BLaER1 treated with 17β-estradiol and CSF1 and Interleukin-3, amounts not matched to agents 10 nM and 100 nM (cell line): Measurements from ENCODE around the gene TARBP1.

Experiments used
- H3K27ac ChIP-seq, 11 experiments: shearing (Covaris generic); formaldehyde crosslinking; 2 replicates each; pipeline ENCODE4 v1.8.1; 2022
- H3K27me3 ChIP-seq, 11 experiments: shearing (Covaris generic); formaldehyde crosslinking; 2 replicates each; pipeline ENCODE4 v1.8.1; 2022
- H3K36me3 ChIP-seq, 11 experiments: shearing (Covaris generic); formaldehyde crosslinking; 2 replicates each; pipeline ENCODE4 v1.8.1; 2022
- H3K4me1 ChIP-seq, 10 experiments: shearing (Covaris generic); formaldehyde crosslinking; 2 replicates each; pipeline ENCODE4 v1.8.1; 2022
- H3K4me2 ChIP-seq, 11 experiments: shearing (Covaris generic); formaldehyde crosslinking; 2 replicates each; pipeline ENCODE4 v1.8.1; 2022
- H3K4me3 ChIP-seq, 10 experiments: shearing (Covaris generic); formaldehyde crosslinking; 2 replicates each; pipeline ENCODE4 v1.8.1; 2022
- H3K9ac ChIP-seq, 11 experiments: shearing (Covaris generic); formaldehyde crosslinking; 2 replicates each; pipeline ENCODE4 v1.8.1; 2022
- H3K9me3 ChIP-seq, 11 experiments: shearing (Covaris generic); formaldehyde crosslinking; replicated peaks in 1 of 11; 2 replicates each; pipeline ENCODE4 v1.8.1; 2022
- H4K20me1 ChIP-seq, 11 experiments: shearing (Covaris generic); formaldehyde crosslinking; 2 replicates each; pipeline ENCODE4 v1.8.1; 2022
- Cebpa-rat ChIP-seq, 11 experiments: shearing (Covaris generic); IDR thresholded peaks; 2 replicates each; pipeline ENCODE4 v1.8.1; 2022

TARBP1 gene

DNA sequence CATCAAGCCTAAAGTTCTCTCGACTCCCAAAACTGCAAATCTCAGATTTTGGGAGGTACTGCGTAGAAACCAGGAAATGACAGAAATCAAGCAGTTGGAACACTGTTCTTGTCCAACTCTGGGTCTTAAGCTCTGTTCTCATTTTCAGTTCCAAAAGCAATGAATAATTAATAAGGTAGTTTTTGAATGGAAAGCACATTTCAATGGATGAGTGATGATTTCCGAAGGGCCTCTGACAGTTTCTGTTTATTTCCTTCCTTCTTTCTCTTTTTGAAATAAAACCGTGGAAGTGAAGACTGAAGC, 20.9 kb upstream of the TARBP1 start:
- Histone ChIP-seq H4K20me1 (no peaks in the 10 kb centered on the region), H3K4me2 (peak overlapping the region; percentile 71 to 91 (median 85)), H3K9me3 (peaks cover 10 to 20% (median 16%) of the 10 kb centered on the region in 11 experiments; a peak in 21 of 22 replicates), H3K27me3 (no peaks in the 10 kb centered on the region), H3K27ac (peak overlapping the region; percentile 73 to 90 (median 85)), H3K9ac (peak overlapping the region; percentile 56 to 79 (median 73); a peak in 21 of 22 replicates), H3K4me3 (peak overlapping the region in 9 of 10 experiments; percentile 2 to 41 (median 25); a peak in 11 of 20 replicates), H3K36me3 (no peaks in the 10 kb centered on the region), H3K4me1 (peaks cover 56 to 77% (median 71%) of the 10 kb centered on the region in 10 experiments)
- TF ChIP-seq Cebpa-rat (IDR thresholded peaks at IDR 0.05) = no peak

DNA sequence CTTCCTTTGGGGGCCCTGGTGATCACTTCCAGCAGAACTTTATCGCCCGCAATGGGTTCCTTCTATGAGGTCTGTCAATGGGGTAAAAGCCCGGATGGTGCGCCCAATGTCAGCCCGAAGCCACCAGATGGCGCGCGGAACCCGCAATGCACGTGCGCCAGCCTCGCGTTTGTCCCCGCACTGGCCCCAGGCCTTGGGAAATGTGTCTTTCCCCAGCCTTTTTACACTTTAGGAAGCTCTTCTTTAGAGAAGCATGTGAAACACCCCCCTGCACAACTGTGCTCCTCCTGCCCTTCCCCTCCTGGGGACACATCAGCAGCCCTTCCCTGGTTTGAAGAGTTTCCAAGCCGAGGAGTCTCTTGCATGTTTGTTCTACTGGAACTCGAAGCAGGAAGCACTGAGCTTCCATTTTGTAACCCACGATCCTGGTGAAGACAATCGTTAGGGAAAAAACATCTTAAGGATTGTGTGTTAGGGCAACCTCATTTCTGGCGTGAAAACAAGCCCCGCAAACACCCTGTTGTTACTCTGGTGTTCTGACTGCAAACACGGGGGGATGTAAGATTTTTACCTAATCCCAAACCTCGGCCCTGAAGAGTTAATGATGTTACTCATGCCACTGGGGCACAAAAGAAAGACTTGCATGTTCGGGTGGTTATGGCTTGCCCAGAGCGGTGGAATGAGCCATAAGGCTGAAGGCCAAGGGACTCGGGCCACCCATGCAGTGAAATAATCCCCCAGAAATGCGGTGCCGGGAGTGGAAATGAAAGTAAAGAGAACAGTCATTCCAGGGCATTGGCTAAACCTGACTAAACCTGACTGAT, 20.4 kb upstream of the TARBP1 start:
- no peaks in the 10 kb centered on the region for H3K27me3 ChIP-seq
- H3K4me2 ChIP-seq = peak overlapping the region; percentile 71 to 91 (median 85)
- no peak for TF ChIP-seq Cebpa-rat (IDR thresholded peaks at IDR 0.05)
- H4K20me1 ChIP-seq = no peaks in the 10 kb centered on the region
- H3K4me1 ChIP-seq = peaks cover 62 to 82% (median 76%) of the 10 kb centered on the region in 10 experiments
- H3K9ac ChIP-seq = peak overlapping the region; percentile 56 to 79 (median 73); a peak in 21 of 22 replicates
- H3K4me3 ChIP-seq = peak overlapping the region in 9 of 10 experiments; percentile 2 to 42 (median 25); a peak in 11 of 20 replicates
- H3K27ac ChIP-seq = peak overlapping the region; percentile 73 to 90 (median 85)
- no peaks in the 10 kb centered on the region for H3K36me3 ChIP-seq
- H3K9me3 ChIP-seq = peaks cover 5 to 14% (median 10%) of the 10 kb centered on the region in 11 experiments; a peak in 20 of 22 replicates

DNA sequence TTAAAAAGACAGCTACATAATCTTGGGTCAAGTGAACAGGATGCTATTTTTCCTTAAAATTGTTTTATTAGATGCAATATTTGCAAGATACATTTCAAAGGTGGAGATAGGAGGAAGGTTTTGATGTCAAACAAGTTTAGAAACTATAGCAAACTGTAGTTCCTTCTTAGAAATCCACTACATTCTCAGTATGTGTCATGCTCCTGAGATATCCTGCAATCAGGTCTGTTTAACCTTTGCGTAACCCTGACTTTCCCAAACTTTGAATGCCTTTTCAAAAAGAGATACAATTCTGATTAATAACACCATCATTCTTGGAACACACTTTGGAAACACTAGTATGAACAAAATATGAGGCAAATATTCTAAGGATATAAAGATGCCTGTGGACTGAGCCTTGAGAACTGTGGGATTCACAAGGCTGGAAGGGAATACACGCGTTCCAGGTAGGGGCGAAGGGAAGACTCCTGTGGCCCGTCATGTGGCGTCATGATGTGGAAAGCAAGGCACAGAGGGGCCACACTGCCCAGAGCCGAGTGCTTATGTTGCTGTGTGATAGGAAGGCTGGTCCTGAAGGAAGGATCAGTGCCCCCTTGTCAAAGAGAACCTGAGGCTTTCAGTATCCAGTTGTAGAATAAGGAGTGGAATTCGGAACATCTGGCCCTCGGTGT, 19.6 kb upstream of the TARBP1 start:
- Histone ChIP-seq H3K9ac (peak overlapping the region; percentile 56 to 79 (median 73); a peak in 20 of 22 replicates), H3K4me3 (peak overlapping the region in 1 of 10 experiments; percentile 42; a peak in 2 of 20 replicates), H3K36me3 (no peaks in the 10 kb centered on the region)

DNA sequence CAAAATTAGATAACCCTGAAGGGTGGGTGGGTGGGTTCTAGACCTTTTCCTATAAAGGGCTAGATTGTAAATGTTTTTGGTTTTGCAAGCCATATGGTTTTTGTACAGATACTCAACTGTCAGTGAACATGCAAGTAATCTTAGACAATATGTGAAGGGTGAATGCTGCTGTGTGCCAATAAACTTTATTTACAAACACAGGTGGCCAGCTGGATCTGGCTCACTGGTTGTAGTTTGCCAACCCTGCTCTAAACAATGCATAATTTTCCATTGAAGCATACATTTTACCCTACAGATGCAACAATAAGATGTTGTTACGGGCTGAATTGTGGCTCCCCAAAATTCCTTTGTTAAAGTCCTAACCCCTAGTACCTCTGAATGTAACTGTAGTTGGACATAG, 18.6 kb upstream of the TARBP1 start:
- Histone ChIP-seq H3K36me3 (no peaks in the 10 kb centered on the region), H3K4me2 (peak overlapping the region in 10 of 11 experiments; percentile 71 to 91 (median 85); a peak in 16 of 22 replicates), H4K20me1 (no peaks in the 10 kb centered on the region), H3K4me3 (no peak overlapping the region), H3K27ac (peak overlapping the region in 7 of 11 experiments; percentile 84 to 90 (median 88); a peak in 13 of 22 replicates), H3K9me3 (no peaks in the 10 kb centered on the region), H3K4me1 (peaks cover 61 to 86% (median 81%) of the 10 kb centered on the region in 10 experiments), H3K27me3 (no peaks in the 10 kb centered on the region), H3K9ac (peak overlapping the region in 3 of 11 experiments; percentile 7 to 79 (median 78); a peak in 4 of 22 replicates)
- no peak for TF ChIP-seq Cebpa-rat (IDR thresholded peaks at IDR 0.05)

More for the DNA sequence above, 19.6 kb upstream of the TARBP1 start:
- Histone ChIP-seq H3K4me2 (peak overlapping the region; percentile 71 to 91 (median 85)), H3K27ac (peak overlapping the region in 10 of 11 experiments; percentile 75 to 90 (median 85); a peak in 19 of 22 replicates), H3K4me1 (peaks cover 64 to 87% (median 80%) of the 10 kb centered on the region in 10 experiments), H3K9me3 (peaks cover 0 to 7% (median 3%) of the 10 kb centered on the region in 11 experiments; a peak in 11 of 22 replicates), H4K20me1 (no peaks in the 10 kb centered on the region), H3K27me3 (no peaks in the 10 kb centered on the region)
- no peak for TF ChIP-seq Cebpa-rat (IDR thresholded peaks at IDR 0.05)

DNA sequence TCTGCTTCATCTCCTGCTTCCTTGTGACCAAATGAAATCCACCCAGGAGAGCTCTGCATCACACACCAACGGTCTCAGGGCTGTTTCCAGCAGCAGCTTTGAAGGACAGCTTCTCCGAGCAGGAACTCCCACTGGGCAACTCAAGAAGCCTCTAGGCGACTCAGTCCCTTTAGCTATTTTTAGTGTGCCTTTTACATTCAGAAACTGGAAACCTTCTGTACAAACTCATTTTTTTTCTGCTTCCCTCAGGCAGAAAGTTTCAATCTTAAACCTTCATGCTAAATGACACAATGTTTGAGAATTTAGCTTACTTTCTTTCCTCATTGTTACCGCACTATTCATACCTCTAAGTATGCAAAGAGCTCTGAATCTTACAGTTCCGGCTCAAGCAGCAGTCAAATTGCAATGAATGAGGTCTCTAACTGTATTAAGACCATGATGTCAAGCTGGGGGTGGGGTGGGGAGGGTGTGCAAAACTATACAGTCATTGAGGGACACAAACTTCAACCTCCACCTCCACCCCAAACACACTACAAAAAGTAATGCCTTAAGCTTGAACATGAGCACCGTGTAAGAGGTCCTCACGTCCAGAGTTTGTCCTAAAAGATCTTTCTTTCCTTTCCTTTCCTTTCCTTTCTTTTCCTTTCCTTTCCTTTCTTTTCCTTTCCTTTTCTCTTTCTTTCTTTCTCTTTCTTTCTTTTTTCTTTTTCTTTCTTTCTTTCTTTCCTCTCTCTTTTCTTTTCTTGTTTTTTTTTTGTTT, 16.4 kb upstream of the TARBP1 start:
- Histone ChIP-seq H3K4me2 (peak overlapping the region; percentile 67 to 83 (median 73)), H3K27me3 (no peaks in the 10 kb centered on the region), H3K4me3 (peak overlapping the region in 5 of 10 experiments; percentile 2 to 31 (median 28); a peak in 3 of 20 replicates)

DNA sequence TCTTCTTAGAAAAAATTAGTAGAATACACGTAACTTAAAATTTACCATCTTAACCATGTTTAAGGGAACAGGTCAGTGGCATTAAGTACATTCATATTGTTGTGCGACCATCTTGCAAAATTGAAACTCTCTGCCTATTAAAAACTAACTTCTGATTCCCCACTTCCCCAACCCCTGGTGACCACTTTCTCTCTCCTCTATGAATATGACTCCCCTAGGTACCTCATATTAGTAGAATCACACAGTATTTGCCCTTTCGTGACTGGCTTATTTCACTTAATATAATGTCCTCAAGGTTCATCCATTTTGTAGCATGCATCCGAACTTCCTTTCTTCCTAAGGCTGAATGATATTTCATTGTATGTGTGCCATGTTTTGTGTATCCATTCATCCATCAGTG, 15.1 kb upstream of the TARBP1 start:
- no peaks in the 10 kb centered on the region for H3K36me3 ChIP-seq
- H3K4me3 ChIP-seq = peak overlapping the region in 1 of 10 experiments; percentile 31; a peak in 1 of 20 replicates
- H3K4me2 ChIP-seq = peak overlapping the region in 10 of 11 experiments; percentile 67 to 83 (median 74); a peak in 15 of 22 replicates
- H3K27me3 ChIP-seq = no peaks in the 10 kb centered on the region
- no peaks in the 10 kb centered on the region for H4K20me1 ChIP-seq
- peaks cover 54 to 89% (median 73%) of the 10 kb centered on the region in 10 experiments for H3K4me1 ChIP-seq
- TF ChIP-seq Cebpa-rat (IDR thresholded peaks at IDR 0.05) = no peak
- H3K9ac ChIP-seq = peak overlapping the region in 2 of 11 experiments; percentile 79 to 80; a peak in 3 of 22 replicates
- peak overlapping the region in 7 of 11 experiments; percentile 63 to 90 (median 71); a peak in 12 of 22 replicates for H3K27ac ChIP-seq
- H3K9me3 ChIP-seq = no peaks in the 10 kb centered on the region

More for the DNA sequence above, 16.4 kb upstream of the TARBP1 start:
- H3K36me3 ChIP-seq = no peaks in the 10 kb centered on the region
- H3K4me1 ChIP-seq = peaks cover 58 to 91% (median 78%) of the 10 kb centered on the region in 10 experiments
- H4K20me1 ChIP-seq = no peaks in the 10 kb centered on the region
- peak in 1 of 11 experiments; percentile 67; a peak in 2 of 22 replicates for TF ChIP-seq Cebpa-rat (IDR thresholded peaks at IDR 0.05)
- peak overlapping the region; percentile 38 to 80 (median 54) for H3K9ac ChIP-seq
- no peaks in the 10 kb centered on the region for H3K9me3 ChIP-seq
- H3K27ac ChIP-seq = peak overlapping the region; percentile 9 to 90 (median 64); a peak in 21 of 22 replicates

DNA sequence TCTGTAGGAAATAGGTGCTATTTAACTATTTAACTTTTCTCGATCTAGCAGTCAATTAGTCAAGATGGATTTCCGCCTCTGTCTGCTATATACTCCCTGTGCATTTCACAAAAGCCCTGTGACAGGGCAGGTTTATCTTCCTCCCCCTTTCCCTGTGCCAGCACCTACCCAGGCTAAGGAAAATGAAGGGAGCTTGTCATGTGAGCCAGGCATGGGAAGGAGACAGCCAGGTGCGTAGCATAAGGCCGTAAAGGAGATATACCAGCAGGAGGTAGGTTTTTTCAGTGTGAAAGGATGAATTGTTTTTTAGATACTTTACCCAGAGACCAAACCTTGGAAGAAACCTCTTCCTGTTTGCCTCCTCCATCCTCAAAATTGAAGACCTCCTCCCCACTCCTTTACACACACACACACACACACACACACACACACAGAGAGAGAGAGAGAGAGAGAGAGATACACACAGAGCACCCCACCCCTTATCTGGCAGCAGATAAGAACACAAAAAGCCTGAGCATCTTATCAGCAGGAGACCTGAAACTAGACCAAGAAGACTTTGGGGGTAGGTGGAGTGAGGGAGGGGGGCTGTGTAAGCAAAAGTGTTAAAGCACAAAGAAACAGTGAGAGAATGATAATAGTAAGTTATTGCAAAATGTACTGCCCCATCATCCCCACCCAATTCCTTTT, 12.0 kb upstream of the TARBP1 start:
- Histone ChIP-seq H3K4me2 (peak overlapping the region in 10 of 11 experiments; percentile 2 to 44 (median 28); a peak in 16 of 22 replicates), H3K27ac (no peak overlapping the region; a peak in 1 of 22 replicates), H3K4me1 (peaks cover 58 to 86% (median 72%) of the 10 kb centered on the region in 10 experiments), H3K9me3 (no peaks in the 10 kb centered on the region), H3K4me3 (no peak overlapping the region), H3K27me3 (no peaks in the 10 kb centered on the region), H4K20me1 (no peaks in the 10 kb centered on the region), H3K9ac (no peak overlapping the region), H3K36me3 (no peaks in the 10 kb centered on the region)
- no peak for TF ChIP-seq Cebpa-rat (IDR thresholded peaks at IDR 0.05)

DNA sequence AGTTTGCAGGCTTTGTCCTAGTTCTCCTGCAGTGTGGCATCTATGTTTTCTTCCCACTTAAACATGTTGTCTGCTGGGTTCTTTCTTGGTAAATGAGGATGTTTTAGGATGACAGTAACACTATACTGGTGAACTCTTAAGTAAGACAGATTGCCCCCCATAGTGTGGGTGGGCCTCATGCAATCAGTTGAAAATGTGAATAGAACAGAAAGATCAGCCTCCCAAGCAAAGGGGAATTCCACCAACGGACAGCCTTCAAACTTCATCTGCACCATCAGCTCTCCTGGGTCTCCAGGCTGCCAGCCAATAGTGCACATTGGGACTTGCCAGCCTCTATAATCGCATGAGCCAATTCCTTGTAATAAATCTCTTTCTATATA, 10.7 kb upstream of the TARBP1 start:
- Histone ChIP-seq H3K4me3 (no peak overlapping the region), H3K27ac (no peak overlapping the region), H4K20me1 (no peaks in the 10 kb centered on the region), H3K4me1 (peaks cover 46 to 73% (median 59%) of the 10 kb centered on the region in 10 experiments), H3K4me2 (peak overlapping the region; percentile 55 to 86 (median 72); a peak in 18 of 22 replicates), H3K27me3 (no peaks in the 10 kb centered on the region), H3K9me3 (no peaks in the 10 kb centered on the region), H3K9ac (no peak overlapping the region), H3K36me3 (no peaks in the 10 kb centered on the region)
- TF ChIP-seq Cebpa-rat (IDR thresholded peaks at IDR 0.05) = no peak
